Measurements from ENCODE around the gene TRMT1.

- TF ChIP-seq POLR2A (IDR thresholded peaks at IDR 0.05) (no peak), CTCF (IDR thresholded peaks at IDR 0.05) (no peak), POLR2AphosphoS5 (IDR thresholded peaks at IDR 0.05) (no peak)
Observed at GRCh38 chr19:13087795-13088537, 28.6 kb downstream of the TRMT1 start.

Data from gastroesophageal sphincter (tissue), 3 donors.